ENCODE data around the gene NXPH3.
"Not testable (repeated sequence)": the region's sequence is repeated elsewhere in the genome, so short reads cannot be mapped to it uniquely, and the experiment has no call there.

Gene NXPH3

GRCh38 chr17:49554694-49555494 is 20.8 kb upstream of the NXPH3 start:
- DNase-seq (ENCODE audit: low spot score) = no peak

- DNase-seq (ENCODE audit: low spot score) = no peak
Measured at GRCh38 chr17:49555495-49556222, 20.0 kb upstream of the NXPH3 start.

GRCh38 chr17:49556223-49556943 is 19.3 kb upstream of the NXPH3 start:
- DNase-seq (ENCODE audit: low spot score) = peak; percentile 73

- peak; percentile 41 for DNase-seq (ENCODE audit: low spot score)
Measured at GRCh38 chr17:49557312-49558024, 18.2 kb upstream of the NXPH3 start.

- DNase-seq (ENCODE audit: low spot score) = peak; percentile 19
Measured at GRCh38 chr17:49564638-49565037, 11.0 kb upstream of the NXPH3 start.

GRCh38 chr17:49565948-49566491 is 9.7 kb upstream of the NXPH3 start:
- no peak for DNase-seq (ENCODE audit: low spot score)

GRCh38 chr17:49566668-49567071 is 9.0 kb upstream of the NXPH3 start:
- no peak for DNase-seq (ENCODE audit: low spot score)

- DNase-seq (ENCODE audit: low spot score) = no peak
Measured at GRCh38 chr17:49567104-49567521, 8.6 kb upstream of the NXPH3 start.

GRCh38 chr17:49567871-49568694 is 7.6 kb upstream of the NXPH3 start:
- DNase-seq (ENCODE audit: low spot score) = peak; percentile 83

- DNase-seq (ENCODE audit: low spot score) = not testable (repeated sequence)
Measured at GRCh38 chr17:49568695-49569047, 7.0 kb upstream of the NXPH3 start.

- DNase-seq (ENCODE audit: low spot score) = no peak
Measured at GRCh38 chr17:49570540-49571242, 5.0 kb upstream of the NXPH3 start.

GRCh38 chr17:49571283-49571682 is 4.4 kb upstream of the NXPH3 start:
- no peak for DNase-seq (ENCODE audit: low spot score)

- DNase-seq (ENCODE audit: low spot score) = no peak
Measured at GRCh38 chr17:49571764-49572163, 3.9 kb upstream of the NXPH3 start.

- no peak for DNase-seq (ENCODE audit: low spot score)
Measured at GRCh38 chr17:49572226-49572625, 3.4 kb upstream of the NXPH3 start.

GRCh38 chr17:49572806-49573420 is 2.8 kb upstream of the NXPH3 start:
- DNase-seq (ENCODE audit: low spot score) = no peak

- no peak for DNase-seq (ENCODE audit: low spot score)
Measured at GRCh38 chr17:49573510-49574322, 2.0 kb upstream of the NXPH3 start.

- no peak for DNase-seq (ENCODE audit: low spot score)
Measured at GRCh38 chr17:49574323-49574781, 1.3 kb upstream of the NXPH3 start.

- DNase-seq (ENCODE audit: low spot score) = no peak
Measured at GRCh38 chr17:49574945-49575678, 559 bp upstream of the NXPH3 start.

Measured in LoVo (cell line).